Limb (tissue), 2 donors: ENCODE data around the gene UBXN6.

Experiments
- DNase-seq, 2 donors: peaks; one replicate each; pipeline ENCODE4 v3.0.0-alpha.2; 2016; ENCODE audit errors: extremely low spot score in 2 of 2

The UBXN6 gene, protein sequence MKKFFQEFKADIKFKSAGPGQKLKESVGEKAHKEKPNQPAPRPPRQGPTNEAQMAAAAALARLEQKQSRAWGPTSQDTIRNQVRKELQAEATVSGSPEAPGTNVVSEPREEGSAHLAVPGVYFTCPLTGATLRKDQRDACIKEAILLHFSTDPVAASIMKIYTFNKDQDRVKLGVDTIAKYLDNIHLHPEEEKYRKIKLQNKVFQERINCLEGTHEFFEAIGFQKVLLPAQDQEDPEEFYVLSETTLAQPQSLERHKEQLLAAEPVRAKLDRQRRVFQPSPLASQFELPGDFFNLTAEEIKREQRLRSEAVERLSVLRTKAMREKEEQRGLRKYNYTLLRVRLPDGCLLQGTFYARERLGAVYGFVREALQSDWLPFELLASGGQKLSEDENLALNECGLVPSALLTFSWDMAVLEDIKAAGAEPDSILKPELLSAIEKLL

DNA sequence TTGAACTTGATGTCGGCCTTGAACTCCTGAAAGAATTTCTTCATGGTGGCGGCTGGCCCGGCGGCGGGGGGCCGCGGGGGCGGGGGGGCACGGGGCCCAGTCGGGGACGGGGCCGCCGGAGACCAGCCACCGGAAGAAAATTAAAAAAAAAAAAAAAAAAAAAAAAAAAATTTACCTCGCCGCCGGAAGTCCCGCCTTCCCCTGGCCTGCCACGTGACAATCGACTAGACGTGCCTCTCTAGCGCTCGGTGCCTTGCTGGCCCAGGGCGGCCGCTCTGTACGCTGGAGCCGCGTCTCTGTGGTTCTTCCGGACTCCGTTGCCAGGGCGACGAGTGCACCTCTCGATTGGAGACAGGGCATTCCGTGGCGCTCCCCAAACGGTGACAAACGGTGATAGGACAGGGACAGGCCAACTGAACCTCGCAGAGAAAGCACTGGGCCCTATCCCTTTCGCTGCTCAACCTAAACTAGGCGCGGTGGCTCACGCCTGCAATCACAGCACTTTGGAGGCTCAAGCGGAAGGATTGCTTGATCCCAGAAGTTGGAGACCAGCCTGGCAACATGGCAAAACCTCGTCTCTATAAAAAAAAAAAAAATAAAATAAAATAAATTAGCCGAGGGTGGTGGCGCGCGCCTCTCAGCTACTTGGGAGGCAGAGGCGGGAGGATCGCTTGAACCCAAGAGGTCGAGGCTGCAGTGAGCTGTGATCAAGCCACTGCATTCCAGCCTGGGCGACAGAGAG, at the start of gene UBXN6:
UBXN6 (minus strand) TSS at position 141 of the 742 bp plus-strand sequence; CDS start at position 44, 97 bp downstream.
- peak; percentile 97 to 99 for DNase-seq

DNA sequence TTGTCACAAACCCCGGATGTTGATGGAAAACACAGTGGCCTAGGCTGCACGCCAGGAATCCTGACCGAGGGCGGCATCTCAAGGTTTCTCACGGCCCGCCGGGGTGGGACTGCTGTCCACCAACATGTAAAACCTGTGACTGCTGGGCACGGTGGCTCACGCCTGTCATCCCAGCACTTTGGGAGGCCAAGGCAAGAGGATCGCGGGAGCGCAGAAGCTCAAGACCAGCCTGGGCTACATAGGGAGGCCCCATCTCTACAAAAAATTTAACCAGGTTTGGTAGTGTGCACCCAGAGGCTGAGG, 49.5 kb upstream of the UBXN6 start:
- no peak for DNase-seq

DNA sequence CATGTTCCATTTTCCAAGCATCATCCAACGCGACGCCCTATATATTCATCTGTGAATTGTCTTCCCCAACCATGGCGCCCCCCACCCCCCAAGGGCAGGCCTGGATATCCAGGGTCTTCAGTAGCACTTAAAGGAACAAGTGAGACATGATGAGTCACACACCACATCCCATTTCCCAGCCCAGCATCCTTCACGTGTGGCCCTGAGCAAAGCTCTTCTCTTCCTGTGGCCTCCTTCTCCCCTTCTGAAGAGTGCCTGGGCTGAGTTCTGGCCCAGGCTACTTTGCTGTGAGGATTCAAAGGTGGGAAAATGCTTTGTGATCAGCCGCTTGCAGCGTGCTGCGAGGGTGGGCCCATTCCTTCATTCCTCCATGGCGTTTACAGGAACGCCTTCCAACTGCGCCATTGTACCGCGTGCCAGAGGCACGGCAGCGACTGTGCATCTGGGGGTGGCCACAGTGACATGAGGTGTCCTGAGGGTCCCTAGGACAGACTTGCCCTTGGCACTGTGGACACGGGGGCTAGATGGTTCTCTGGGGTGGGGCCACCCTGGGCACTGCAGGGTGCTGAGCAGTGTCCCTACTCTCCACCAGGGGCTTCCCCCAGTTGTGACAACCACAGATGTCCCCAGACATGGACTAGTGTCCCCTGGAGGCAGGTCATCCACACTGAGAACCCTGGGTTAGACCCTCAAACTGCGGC, 49.0 kb upstream of the UBXN6 start:
- no peak for DNase-seq

DNA sequence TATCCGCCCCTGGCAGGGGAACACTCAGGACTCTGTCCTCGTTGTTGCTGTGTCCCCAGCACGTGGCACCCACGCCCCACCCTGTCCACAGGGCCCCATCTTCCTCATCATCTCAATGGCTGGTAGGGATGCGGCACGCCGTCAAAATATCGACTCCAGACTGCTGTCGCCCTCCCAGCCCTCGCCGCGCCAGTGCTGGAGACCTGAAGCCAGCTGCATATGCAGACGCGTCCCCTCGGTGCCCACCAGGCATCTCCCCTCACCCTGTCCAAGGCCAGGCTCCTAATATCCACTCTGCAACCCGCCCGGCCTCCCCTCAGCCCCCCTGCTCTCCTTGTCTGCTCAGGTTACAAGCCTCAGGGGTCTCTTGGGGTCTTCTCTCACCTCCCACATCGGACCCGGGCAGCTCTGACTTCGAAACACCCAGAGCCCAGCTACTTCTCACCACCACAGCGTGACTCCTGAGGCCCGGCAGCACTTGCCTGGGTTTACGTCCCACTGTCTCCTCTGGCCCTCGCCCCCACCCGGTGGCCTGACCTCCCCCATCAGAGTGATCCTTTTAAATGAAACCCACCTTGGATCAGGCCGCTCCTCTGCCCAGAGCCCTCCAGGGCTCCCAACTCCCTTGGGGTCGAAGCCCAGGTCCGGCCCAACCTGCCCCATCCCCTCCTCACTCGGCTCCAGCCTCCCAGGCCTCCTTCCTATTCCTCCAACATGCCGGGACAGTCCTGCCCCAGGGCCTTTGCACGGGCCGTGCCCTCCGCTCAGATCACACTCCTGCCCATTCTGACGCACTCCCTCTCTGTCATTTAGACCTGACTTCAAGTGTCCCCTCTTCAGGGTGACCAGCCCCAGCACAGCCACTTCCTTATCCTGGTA, 48.2 kb upstream of the UBXN6 start:
- DNase-seq = no peak

DNA sequence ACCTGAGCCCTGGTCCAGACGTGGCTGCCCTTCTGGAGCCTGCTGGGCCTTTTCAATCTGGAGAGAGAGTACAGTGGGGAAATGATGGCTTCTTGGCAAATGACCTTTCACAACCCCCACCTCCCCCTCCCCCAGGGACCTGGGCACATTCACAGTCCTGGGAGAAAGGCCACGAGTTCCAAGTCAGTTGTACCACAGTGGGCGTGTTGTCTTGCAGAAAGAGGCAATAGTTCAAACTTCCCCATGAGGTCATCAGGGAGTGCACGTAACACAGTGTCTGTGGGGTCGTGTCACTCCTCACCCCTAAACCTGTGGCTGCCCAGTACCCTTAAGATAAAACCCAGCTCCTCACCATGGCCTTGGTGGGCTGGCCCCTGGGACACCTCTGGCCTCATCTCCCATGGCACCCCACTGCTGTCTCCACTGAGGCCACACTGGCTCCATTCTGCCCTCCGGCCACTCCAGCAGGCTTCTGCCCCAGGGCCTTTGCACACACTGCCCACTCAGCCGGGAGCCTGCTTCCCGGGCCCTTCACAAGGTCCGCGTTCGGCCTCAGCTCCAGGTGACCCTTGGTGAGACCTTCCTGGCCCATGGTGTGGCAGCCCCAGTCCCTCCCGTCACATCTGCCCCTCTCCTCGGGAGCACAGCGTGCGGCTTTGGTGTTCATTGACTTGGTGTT, 47.4 kb upstream of the UBXN6 start:
- DNase-seq = no peak

DNA sequence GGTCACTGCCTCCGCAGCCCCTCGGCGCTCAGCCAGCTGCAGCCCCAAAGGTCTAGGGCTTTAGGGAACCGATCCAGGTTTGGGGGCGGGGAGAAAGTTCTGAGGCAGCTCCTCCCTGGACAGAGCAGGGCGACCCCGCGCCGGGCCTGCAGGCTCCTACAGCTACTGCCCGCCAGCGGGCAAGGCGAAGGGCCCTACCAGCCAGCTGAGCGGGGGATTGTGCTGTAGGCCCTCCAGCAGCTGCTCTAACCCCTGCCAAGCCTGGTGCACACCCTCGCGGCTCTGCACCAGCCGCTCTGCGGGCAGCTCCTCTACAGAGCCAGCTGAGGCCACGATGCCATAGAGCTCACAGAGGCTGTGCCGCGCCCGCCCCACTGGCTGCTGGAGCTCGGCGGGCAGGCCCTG, 46.7 kb upstream of the UBXN6 start:
- no peak for DNase-seq

DNA sequence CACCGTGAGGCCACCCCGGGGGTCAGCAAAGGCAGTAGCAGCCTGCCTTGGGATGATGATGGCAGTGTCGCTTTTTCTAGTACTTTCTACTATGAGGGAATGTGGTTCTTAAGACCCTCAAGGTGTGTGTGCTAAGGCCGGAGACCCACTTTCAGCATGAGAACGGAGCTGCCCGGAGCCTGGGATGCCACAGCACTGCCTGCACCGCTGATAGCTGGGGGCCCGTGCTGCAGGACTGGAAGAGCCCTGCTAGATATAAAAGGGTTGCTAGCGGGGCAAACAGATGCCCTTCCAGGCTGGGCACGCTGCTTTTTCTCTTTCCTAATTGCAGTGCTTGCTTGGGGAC, 46.2 kb upstream of the UBXN6 start:
- DNase-seq = no peak

DNA sequence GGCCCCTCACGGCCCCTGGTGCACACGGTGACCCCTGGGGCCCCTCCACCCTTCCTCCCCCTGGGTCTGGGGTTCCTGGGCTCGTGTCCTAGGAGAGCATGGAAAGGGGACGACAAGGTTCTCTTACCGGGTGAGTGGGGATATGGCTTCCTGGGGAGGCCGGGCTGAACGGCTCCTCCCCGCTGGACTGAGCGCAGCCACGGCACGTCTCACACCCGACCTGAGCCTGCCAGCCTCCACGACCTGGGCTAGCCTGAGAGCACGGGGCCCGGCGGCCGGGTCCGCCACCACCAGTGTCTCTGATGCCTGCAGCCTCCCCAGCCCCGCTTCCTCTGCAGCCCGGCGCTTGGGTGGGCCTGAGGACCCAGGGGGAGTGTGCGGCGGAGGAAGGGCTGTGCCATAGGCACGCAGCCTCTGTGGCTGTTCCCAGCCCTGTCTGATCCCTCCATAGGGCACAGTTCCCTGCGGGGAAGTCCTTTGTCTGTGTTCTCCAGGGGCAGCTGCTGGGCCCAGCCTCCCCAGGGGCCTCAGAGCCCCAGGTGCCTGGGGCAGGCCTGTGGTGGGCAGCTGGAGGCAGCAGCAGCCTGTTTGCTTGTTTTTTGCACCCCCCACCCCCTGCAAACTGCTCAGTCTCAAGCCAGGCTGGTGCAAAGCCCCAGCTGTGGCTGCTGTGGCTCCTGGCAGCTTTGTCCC, 45.7 kb upstream of the UBXN6 start:
- no peak for DNase-seq

DNA sequence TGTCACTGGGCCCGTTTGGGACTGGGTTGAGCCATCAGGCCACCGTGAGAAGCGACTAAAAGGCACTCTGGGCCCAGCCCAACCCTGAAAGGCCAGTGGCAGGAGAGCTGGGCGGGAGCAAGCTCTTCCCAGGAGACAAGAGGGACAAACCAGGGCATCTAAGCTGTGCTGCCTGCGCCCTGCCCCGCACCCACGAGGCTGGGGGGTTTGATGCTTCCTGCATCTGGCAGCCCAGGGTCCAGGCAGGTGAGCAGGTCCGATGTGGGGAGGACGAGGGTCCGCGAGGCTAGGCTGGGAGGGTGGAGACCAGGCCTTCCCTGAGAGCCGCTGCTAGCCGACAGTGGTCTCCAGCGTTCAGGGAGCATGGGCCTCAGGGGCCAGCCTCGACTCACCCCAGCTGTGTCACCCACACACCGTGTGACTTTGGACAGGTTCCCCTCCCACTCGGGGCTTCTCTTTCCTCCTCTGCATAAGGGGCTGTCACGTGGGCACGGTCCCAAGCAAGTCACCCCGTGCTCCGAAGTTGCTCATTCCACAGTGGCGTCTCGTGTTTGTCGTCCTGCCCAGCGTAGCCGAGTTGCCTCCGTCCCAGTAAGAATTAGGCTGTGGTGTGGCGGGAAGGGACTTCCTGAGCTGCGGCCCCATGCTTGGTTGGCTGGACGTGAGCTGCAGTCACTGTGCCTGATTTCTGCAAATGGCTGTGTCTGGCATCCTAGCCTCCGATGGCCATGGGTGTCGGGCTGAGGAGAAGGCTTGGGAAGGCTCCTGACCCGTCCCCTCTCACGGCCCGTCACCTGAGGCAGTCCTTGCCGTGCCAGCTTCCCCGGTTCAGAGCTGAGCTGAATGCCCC, 44.9 kb upstream of the UBXN6 start:
- no peak for DNase-seq

DNA sequence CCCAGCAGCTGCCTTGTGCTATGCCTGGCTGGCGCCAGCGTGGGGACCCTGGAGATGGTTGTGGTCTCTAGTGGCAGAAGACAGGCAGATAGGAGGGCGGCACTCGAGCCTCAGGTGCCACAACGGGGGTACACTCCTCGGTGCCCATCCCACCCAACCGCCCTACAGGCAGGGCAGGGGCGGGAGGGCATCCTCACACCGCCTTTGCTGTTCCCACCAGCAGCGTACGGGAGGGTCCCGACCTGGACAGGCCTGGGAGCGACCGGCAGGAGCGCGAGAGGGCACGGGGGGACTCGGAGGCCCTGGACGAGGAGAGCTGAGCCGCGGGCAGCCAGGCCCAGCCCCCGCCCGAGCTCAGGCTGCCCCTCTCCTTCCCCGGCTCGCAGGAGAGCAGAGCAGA, 44.1 kb upstream of the UBXN6 start:
- no peak for DNase-seq

DNA sequence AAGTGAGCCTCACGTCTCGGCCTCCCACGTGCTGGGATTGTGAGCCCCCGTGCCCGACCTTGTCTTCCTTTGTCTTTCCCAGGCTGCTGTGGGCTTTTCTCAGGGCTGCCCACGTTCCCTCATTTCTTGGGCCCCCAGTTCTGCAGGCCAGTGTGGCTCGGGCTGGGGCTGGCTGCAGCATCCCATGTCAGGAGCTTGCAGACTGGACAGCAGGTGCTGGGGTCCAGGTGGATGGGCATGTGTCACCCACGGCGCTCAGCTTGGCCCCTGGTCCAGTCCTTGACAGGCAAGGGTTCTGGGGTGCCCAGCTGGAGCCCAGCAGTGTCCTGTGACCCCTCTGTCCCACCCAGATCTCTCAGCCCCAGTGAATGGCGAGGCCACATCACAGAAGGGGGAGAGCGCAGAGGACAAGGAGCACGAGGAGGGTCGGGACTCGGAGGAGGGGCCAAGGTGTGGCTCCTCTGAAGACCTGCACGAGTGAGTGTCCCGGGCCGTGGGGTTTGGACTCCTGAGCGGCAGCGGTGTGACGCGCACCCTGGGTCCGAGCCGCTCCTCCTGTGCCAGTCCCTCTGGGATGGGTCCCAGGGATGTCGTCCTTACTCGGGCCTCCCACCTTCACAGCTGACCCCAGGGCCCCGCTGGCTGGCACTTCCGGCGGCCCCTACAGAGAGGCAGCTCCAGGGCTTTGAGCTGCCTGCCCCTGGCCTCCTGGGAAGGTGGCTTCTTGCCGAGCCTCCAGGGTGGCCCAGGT, 43.4 kb upstream of the UBXN6 start:
- DNase-seq = no peak

DNA sequence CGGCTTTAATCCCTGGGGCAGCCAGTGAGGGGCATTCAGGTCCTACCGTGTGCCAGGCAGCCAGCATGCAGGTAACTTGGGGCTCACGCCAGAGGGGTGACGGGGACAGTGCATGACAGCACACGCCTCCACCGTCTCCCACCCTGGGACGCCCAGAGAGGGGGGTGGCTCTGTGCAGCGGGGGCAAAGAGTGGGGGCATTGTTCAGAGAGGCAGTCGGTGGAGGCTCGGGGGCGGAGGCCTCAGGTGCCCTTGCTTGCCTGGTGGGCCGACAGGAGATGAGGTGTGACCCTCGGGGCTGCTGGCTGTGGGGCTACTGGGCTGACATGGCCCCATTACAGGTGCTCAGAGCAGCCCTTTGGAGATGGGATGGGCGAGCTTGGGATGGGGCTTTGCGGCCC, 42.3 kb upstream of the UBXN6 start:
- no peak for DNase-seq

DNA sequence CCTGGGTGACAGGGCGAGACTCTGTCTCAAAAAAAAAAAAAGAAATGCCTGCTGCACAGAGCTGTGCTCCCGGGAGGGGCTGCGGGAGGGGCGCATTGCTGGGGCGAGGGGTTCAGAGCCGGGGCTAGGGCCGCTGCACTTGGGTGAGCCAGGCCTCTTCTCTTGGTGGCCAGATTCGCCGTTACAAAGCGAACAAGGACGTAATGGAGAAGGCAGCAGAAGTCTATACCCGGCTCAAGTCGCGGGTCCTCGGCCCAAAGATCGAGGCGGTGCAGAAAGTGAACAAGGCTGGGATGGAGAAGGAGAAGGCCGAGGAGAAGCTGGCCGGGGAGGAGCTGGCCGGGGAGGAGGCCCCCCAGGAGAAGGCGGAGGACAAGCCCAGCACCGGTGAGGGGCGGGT, 41.7 kb upstream of the UBXN6 start:
- DNase-seq = no peak

DNA sequence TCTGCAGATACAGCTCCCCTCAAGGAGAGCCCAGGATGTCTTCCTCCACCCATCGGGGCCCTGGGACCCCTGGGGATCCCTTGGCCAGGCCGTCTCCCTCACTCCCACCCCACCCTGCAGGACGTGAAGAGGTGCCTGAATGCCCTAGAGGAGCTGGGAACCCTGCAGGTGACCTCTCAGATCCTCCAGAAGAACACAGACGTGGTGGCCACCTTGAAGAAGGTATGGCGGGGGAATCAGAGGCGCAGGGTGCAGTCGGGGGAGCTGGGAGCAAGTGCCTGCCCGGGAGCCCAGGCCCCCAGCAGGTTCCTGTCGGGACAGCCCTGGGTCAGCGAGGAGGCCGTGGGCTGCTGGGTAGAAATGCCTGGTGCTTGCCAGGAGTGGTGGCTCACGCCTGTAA, 41.1 kb upstream of the UBXN6 start:
- DNase-seq = no peak

DNA sequence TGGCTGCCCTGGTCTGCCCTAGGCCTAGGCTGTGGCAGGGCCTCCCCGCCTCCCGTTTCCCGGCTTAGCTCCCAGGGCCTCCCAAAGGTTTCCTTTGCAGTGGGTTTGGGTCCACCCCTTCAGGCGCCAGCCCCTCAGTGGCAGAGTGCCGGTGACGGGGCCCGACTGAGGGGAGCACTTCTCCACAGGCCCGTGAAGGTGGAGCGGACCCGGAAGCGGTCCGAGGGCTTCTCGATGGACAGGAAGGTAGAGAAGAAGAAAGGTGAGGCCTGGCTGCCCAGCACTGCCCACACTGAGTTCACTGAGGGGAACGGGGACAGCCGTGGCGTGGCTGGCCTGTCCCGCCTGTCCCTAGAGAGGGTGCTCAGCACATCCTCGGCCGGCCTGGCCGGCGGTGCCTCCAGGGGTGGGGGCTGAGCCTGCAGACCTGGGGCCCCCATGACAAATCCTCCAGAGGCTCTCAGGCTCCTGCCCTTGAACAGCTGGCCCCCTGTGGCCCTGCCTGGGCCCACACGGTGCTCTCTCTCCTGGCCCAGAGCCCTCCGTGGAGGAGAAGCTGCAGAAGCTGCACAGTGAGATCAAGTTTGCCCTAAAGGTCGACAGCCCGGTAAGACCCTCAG, 40.3 kb upstream of the UBXN6 start:
- no peak for DNase-seq

DNA sequence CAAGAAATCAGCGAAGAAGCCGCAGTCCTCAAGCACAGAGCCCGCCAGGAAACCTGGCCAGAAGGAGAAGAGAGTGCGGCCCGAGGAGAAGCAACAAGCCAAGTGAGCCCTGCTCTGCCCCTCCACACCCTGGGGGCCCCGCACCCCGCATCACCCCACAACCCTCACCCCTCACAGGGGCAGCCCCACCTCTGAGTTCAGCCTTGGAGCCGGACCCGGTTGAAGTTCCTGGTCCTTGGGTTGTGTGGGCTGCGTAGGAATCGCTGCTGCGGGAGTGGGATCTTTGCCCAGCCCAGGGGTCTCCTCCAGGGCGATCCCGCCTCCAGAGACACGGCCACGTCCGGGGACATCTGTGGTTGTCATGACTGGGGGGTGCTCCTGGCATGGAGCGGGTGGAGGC, 38.7 kb upstream of the UBXN6 start:
- DNase-seq = no peak

DNA sequence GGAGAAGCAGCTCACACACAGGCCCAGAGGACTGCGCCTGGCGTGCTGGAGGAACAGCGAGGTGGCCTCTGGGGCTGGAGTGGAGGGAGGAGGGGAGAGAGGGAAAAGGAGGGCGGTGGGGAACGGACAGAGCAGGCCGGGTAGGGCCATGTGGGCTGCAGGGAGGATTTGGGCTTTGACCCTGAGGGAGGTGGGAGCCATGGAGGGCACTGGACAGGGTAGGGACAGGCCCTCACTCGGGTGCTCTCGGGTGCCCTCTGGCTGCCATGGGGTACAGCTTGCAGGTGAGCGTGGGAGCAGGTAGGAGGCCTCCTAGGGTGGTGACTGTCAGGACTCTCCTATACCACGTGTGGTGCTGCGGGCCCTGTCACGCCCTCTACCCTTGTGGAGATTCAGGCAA, 37.9 kb upstream of the UBXN6 start:
- DNase-seq = no peak

DNA sequence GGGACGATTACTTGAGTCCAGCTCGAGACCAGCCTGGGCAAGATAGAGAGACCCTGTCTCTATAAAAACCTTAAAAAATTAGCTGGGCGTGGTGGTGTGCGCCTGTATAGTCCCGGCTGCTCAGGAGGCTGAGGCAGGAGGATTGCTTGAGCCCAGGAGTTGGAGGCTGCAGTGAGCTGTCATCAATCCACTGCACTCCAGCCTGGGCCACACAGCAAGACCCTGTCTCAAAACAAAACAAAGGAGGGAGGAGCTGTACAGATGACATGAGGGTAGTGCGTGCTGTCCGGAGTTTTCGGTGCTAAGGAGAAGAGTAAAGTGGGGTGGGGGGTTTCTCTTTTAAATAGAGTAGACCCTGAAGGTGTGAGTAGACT, 37.1 kb upstream of the UBXN6 start:
- no peak for DNase-seq
